NB4 (cell line): ENCODE data around the gene PCDHGA11.

Experiments used
- MYC ChIP-seq: IDR thresholded peaks from 2 replicates; pipeline ENCODE4 v1.6.1; 2011; ENCODE audit warnings: low read depth, low read length
- POLR2A ChIP-seq: IDR thresholded peaks from 2 replicates; pipeline ENCODE4 v1.6.1; 2011; ENCODE audit warnings: mild to moderate bottlenecking; ENCODE audit not compliant: insufficient read length; ENCODE audit errors: extremely low read depth
- TF ChIP-seq, protein P1 (sequence below): IDR thresholded peaks from one replicate; pipeline ENCODE4 v1.5.1; 2012; ENCODE audit warnings: low read depth, low read length
- TF ChIP-seq, protein P2 (sequence below): IDR thresholded peaks from 2 replicates; pipeline ENCODE4 v1.6.1; 2011; ENCODE audit warnings: low read depth, low read length

GRCh38 chr5:141431286-141431685 lies 10.4 kb downstream of the PCDHGA11 start:
- TF ChIP-seq, protein P1, sequence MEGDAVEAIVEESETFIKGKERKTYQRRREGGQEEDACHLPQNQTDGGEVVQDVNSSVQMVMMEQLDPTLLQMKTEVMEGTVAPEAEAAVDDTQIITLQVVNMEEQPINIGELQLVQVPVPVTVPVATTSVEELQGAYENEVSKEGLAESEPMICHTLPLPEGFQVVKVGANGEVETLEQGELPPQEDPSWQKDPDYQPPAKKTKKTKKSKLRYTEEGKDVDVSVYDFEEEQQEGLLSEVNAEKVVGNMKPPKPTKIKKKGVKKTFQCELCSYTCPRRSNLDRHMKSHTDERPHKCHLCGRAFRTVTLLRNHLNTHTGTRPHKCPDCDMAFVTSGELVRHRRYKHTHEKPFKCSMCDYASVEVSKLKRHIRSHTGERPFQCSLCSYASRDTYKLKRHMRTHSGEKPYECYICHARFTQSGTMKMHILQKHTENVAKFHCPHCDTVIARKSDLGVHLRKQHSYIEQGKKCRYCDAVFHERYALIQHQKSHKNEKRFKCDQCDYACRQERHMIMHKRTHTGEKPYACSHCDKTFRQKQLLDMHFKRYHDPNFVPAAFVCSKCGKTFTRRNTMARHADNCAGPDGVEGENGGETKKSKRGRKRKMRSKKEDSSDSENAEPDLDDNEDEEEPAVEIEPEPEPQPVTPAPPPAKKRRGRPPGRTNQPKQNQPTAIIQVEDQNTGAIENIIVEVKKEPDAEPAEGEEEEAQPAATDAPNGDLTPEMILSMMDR = no peak
- no peak for TF ChIP-seq POLR2A
- TF ChIP-seq, protein P2, sequence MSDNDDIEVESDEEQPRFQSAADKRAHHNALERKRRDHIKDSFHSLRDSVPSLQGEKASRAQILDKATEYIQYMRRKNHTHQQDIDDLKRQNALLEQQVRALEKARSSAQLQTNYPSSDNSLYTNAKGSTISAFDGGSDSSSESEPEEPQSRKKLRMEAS = no peak
- TF ChIP-seq MYC = no peak
